ENCODE results near the gene CNN2.

DNA sequence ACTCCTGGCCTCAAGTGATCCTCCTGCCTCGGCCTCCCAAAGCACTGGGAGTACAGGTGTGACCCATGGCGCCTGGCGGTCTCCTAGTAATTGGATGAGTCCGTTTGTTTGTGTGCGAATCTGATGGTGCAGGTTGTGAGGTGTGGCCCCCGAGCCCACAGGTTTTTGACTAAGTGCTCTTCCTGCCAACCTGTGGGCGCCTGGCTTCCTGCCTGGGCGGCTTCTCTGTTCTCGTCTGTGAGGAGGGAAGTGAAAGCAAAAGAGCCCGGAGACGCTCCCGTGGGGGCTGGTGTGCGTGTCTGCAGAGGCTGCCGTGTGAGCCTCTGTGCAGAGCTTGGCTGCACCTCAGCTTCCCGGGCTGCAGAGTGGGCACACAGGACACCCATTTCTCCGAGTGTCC lies 50.5 kb downstream of the CNN2 start:
- TF ChIP-seq, protein P1, sequence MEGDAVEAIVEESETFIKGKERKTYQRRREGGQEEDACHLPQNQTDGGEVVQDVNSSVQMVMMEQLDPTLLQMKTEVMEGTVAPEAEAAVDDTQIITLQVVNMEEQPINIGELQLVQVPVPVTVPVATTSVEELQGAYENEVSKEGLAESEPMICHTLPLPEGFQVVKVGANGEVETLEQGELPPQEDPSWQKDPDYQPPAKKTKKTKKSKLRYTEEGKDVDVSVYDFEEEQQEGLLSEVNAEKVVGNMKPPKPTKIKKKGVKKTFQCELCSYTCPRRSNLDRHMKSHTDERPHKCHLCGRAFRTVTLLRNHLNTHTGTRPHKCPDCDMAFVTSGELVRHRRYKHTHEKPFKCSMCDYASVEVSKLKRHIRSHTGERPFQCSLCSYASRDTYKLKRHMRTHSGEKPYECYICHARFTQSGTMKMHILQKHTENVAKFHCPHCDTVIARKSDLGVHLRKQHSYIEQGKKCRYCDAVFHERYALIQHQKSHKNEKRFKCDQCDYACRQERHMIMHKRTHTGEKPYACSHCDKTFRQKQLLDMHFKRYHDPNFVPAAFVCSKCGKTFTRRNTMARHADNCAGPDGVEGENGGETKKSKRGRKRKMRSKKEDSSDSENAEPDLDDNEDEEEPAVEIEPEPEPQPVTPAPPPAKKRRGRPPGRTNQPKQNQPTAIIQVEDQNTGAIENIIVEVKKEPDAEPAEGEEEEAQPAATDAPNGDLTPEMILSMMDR (IDR thresholded peaks at IDR 0.05; ENCODE audit: poor library complexity) = no peak
- no peak for TF ChIP-seq EZH2 (IDR thresholded peaks at IDR 0.05; ENCODE audit: borderline replicate concordance)
